COLO829 (cell line): ENCODE results near the gene CSF1.

Experiments used
- DNase-seq: peaks from one replicate; pipeline ENCODE4 v3.0.0; 2012; ENCODE audit warnings: low spot score

Gene CSF1

DNA sequence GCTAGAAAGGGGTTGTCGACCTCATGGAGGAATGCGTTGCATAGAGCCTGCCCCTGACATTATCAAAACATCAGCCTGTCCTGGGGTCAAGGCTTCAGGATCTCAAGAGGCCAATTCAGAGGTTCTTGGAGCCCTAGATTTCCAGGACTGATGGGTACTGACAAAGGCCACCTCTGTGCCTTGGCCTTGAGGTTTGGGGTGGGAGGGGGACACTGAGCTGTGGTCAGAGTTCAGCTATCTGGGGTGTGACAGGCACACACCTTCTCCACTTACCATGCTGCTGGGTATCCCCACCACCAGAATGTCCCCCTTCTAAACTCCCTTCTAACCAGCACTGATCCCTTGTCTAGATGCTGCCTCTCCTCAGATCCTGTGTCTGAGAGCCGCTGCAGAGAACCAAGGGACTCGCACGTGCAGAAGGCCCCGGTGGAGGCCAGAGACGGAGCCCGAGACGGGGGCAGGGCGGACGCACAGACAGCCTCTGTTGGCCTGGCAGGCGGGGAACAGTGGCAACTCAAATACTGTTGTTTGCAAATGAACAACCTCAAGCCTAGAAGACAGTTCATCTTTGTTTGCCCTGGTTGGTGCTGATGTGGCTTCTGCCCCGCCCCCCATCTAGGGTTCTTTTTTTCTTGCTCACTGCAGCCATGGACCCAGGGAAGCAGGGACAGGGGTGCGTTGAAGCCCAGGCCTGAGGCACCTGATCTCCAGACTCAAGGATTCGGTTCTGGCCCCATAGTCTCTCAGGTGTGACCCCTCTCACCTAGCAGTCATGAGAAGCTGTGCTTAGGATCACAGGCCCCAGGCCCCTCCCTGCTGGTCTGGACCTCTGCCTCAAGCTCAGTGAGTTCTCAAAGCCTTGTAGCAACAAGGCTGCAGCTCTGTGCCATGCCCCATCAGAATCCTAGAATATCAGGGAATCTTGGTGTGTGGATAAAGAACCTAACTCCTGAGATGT, 28.1 kb upstream of the CSF1 start:
- no peak for DNase-seq

DNA sequence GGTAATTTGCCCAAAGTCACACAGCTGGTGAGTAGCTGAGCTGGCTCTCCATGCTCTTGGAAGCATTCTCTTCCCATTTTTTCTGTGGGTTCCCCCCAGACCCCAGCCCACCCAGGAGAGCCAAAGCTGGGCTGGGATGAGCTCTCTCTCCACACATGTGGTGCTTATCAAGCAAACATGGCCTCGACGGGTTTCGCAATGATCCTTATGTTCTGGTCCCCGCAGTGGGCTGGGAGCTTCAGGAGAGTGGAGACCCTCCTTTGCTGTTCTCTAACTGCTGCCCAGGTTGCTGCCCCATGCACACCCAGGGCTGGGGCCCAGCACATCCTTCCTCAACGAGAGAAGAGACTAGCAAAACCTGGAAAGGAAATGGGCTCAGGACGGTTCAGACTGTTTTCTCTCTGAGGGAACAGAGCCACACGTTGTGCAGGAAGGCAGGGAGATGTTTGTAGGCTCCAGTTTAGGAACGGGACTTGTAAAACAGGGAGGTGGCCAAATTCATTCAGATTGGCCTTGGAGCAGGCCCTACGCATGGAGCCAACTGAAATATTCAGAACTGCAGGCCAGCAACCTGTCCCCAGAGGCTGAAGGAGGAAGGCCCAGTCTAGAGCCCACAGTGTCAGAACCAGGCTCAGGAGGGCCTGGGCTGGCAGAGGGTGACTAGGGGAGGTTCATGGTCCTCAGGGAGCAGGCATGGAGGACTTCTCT, 27.2 kb upstream of the CSF1 start:
- DNase-seq = no peak

DNA sequence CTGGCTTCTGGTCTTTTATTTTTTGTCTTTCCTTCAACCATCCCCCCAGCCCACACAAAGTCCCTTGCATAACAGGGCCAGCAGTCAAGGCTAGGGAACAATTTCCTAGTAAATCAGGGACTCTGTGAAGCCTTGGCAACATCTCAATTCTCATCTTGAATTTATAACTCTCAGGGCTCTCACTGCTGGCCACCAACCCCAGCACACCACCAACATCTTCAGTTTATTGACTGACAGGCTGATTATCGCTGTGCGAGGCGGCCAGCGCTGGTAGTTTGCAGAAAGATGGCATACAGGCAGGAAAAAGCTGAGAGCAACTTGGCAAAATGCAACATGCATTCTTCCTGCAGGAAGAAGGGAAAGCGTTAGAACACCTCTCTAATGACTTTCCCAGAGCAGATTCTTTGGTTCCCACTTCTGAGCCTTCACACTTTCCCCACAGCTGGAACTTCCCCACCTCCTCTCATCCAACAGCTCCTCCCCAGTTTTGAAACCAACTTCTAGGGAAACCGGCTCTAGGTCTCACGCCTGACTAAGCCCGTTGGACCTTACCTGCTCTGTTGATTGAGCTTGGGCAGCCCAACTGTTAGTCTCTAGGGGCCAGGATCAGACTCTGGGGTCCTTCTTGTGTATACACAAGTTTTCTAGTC, 26.3 kb upstream of the CSF1 start:
- no peak for DNase-seq

DNA sequence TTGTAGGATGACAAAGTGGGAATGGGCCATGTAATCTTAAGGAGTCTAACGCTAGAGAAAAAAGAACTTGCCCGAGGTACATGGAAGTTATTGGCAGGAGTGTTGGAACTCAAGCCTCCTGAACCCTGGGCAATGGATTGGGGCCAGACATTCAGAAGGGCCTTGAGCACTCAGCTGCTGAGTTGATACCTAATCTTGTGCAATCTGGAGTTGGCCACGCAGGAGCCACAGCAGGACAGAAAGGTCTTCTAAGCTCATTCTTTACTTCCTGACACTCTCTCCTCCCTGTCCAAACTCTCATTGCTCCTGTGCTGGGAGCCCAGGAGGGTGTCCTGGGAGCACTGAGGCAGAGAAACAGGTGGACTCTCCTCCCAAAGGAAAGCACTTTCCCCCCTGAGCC, 25.1 kb upstream of the CSF1 start:
- DNase-seq = no peak

DNA sequence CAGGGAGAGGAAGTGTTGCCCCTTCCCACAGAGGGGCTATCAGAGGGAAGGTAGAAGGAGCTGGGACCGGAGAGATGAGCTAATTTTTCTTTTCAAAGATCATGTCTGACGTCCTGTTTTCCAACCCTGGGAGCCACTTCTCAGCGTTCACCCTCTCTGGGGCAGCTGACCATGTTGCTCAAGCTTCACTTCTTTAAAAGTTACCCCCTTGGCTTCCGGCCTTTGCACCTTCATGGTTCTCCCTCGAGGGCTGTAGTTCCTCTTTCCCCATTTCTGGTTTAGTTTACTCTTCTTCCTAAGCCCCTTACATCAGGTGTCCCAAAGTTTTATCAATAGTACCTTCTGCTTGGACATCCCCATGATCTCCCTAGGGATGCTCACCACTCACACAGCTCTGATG, 23.8 kb upstream of the CSF1 start:
- DNase-seq = no peak

DNA sequence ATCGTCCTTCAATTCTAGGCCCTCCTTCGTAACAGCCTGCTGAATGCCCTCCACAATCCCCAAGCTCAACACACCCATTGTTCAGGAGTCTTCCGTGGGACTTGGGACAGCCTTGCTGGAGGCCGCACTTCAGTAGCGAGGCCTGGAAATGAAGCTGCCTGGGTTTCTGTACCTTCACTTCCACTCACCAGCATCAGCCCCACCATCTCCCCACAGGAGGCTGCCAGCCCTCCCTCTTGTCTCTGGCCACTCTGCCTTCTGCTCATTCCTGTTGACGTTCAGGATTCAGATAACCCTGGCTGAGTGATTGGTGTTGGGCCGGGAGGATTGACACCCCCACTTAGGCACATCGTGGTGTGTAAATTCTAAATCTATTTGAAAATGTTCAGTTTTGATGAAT, 23.4 kb upstream of the CSF1 start:
- no peak for DNase-seq

DNA sequence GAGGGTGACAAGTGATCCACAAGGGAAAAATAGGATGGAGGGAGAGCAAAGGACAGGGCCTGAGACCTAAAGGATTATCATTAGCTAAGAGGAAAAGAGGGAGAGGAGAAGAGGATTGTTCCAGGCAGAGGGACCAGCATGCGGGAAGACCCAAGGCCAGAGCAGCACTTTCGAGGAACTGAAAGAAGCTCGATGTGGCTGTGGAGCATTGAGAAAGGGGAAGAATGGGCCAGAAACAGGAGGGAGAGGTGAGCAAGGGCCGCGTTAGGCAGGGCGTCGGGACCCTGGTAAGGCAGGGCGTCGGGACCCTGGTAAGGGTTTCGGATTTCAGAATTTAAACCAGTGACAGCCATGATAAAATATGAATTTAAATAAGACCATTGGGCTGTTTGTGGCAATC, 22.8 kb upstream of the CSF1 start:
- DNase-seq = no peak

DNA sequence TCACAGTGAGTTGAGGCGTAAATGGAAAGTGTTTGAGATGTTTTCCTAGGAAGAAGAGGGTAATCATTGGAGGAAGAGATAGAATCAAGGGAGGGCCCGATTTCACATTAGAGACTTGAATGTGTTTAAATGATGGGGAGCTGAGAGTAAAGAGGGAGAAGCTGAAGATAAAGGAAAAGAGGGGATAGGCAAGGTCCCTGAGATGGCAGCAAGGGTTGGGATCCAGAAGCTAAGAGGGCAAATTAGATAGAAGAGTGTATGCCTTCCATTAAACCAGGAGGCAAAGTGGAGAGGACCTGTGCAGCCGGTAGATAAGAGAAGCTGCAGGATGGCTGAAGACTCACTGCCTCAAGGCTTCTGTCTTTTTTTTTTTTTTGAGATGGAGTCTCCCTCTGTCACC, 21.6 kb upstream of the CSF1 start:
- DNase-seq = no peak

DNA sequence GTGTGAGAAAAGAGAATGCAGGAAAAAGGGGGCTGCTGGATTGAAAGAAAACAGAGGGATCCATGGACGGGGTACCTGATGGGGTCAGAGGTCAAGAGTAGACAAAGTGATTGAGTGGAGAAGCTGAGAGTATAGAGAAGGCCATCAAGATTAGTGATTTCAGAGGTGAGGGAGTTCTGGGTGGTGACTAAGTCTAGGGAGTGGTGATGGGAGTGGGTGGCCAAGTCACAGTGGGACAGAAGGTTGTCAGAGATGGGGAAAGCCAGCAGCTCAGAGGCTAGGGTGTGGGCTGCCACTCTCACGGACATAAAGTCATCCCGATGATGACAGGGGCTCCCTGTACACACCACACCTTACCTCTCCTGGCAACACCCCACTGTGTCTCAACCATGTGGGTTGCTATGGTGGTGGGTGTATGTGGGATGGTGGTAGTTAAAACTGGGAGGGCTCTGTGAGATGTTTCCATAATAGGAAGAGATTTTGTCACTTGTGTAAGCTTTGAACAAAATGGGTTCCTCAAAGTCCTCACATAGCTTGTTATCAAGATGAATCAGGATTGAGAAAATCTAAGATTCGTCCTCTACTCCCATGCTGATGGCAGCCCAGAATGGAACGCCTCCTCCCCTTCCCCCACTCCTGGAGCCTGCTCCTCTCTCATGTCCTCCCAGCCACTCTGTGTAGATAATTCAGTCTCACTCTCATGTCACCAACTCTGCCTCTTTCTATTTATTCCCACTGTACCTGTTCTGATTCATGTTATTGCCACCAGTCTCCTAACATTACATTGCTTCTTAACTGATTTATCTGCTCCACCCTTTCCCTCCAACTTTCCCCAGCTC, 20.3 kb upstream of the CSF1 start:
- no peak for DNase-seq

DNA sequence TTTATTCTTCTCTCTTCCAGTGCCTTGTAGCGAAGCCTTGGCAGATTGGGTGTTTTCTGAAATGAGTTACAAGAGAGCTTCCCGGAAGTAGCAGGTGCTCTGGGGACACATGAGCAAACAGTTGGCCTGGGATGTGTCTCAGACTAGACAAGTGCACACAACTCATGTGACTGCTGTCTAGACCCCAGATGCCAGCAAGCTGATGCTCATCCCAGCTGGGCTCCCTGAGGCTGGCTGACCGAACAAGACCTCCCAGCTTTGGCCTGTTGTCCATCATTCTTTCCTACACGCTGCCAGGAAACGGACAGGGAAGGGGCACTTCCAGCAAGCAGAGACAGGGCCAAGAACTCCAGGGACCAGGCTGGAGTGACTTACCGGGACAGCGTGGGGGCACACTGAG, 18.7 kb upstream of the CSF1 start:
- DNase-seq = no peak

DNA sequence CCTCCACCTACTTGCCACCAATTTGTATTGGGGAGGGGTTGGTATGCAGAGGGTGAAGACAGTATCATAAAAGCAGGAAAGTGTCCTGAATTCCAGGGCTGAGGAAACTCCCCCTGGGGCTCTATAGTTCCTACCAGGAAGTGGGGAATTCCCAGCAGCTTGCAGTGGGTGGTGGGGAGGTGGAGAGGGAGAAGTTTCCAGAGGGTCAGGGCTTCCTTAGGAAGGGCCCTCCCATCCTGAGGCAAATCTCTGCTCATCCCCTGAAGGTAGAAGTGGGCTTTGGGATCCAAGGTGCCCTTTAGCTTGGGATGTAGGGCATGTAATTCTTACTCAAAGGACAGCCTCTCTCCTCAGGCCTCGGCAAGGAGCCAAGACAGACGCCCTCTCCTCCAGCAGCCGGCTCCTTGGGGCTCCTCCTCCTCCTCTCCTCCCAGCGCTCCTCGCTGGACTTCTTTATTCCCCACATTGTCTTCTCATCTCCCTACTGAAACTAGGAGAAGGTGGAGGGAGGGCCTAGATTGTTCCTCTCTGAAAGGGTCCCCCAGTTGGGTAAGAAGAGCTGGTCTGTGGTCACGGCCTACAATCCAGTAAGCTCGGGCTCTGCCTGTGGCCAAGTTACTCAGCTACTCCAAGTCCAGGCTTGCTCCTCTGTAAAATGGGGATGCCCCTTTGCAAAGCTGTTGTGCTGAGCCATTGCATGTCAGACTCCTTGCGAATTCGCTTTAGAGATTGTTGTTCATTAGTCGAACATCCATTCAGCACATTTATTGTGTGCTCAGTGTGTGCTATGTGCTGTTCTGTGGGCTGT, 17.9 kb upstream of the CSF1 start:
- no peak for DNase-seq

DNA sequence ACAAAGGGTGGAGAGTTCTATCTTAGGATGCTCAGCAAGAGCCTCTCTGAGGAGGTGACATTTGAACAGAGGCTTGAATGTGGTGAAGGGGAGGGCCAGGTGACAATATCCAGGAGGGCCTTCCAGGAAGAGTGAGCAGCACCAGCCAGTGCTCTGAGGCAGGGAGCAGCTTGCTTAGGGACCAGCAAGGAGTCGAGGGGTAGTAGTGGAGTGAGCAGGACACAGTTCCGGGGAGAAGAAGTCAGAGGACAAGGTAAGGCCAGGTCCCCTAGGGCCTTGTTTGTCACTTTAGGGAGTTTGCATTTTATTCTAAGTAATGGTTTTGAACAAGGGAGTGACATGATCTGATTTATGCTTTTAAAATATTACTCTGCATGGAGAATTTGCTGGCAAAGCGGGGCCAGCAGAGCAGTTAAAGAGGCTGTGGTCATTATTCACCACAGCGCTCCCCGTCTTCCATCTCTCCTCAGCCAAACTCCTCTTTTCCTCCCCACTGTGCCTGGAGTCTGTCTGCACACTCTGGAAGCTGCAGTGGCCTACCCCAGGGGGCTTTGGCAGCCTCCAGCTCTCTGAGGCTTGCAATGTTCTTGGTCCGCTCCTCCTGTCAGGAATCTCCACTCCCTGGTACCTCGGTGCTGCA, 17.0 kb upstream of the CSF1 start:
- DNase-seq = no peak

DNA sequence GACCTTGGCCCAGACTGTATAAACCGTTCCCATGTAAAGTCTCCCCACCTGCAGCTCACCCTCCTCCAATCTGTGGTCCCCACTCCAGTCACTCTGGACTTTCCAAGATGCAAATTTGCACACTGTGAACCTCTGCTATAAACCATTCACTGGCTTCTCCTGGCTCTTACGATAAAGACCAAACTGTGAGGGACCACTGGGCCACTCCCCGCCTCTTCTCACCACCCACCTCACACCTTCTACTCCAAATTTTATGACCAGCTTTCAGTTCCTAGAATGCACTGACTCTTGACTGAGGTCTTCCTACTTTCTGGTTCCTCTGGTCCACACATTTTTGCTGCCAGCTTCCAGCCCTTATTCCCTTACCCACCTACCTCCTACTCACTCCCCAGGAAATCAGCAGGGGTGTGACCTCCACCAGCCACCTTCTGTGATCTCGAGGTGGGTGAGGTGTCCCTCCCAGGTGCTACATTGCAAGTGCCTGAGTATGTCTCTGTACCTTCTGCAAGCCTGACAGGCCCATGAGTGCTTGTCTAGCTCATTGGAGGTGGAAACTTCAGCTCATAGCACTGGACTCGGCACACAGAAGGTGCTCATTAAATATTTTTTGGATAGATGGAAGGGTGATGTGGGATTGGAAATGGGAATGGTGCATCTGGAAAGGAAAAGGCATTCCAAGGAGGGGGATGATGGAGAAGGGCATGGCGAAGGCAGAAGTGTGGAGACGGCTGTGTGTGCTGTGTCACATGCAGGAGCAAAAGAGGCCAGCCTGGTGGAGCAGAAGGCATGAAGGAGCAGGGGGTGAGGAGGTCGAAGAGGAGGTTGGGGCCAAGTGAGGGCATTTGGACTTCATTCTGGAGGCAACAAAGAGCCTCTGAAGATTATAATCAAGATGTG, 15.6 kb upstream of the CSF1 start:
- no peak for DNase-seq

DNA sequence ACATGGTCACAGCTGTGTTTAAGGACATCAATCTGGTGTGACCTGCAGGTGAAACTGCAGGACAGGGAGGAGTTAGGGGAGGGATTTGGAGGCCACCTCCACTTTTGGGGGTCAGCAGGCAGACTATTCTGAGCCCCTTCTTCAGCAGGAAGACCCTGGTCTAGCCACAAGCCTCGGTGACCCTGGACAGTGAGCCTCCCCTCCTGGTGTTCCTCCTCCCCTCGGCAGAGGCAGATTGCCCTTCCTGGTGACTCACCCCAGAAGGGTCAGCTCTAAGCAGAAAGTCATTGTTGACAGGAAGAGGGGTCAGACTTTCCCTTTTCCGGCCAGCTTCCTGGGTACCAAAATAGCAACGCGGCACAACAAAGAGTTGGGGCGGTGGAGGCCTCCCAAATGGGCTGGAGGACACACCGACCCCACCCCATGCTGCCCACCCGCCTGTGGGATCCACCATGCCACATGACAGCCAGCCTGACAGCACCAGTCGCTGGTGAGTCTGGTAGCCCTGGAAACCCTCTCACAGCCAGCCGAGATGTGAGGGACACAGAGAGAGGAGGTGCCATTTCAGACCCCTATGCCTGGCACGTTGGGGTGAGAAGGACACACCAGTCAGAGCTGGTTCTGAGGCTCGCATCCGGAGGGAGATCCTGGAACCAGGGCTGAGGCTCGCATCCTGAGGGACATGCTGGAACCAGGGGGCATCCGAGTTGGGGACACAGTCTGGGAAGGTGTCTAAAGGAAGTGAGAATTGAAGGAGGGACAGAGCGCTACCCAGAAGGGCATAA, 14.7 kb upstream of the CSF1 start:
- DNase-seq = peak; percentile 60

DNA sequence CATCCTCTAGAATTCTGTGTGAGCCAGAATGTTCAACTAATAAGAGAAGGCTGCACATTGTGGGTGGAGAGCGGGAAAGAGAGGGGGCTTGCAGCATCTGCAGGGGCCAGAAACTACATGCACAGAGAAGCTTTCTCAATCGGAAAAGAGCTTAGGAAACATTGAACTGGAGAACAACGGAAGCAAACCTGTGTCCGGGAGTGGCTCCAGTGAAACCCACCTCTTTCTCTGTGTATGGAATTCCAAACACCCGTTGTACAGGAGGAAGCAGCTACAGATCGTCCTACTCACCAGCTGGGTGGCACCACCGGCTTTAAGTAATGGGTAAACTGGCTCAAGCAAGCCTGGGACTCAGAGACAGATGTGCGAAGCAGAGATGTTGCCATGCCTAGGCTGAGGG, 14.0 kb upstream of the CSF1 start:
- no peak for DNase-seq

DNA sequence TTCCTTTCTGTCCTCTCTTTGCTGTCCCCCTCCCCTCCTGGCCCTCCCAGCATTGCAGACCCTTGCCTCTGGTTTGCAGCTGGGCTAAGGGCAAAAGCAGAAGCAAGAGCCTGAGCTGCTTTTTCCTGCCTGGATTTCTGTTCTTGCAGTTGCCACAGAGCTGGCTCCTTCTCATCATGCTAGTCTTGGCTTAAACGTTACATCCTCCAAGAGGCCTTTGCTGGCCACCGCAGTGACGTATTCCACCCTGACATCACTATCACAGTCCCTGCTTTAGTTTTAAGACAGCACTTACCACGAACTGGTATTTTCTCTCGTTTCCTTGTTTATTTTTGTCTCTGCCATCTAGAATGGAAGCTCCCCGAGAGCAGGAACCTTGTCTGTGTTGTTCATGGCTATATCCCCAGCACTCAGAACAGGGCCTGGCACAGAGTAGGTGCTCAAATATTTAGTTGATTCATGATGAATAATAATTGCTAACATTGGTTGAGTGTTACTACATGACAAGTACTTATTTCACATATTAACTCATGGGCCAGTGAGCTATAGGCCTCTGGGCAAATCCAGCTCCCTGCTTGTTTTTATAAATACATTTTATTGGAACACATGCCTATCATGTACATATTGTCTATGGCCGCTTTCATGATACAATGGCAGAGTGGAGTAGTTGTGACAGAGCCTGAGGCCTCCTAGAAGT, 13.2 kb upstream of the CSF1 start:
- no peak for DNase-seq

DNA sequence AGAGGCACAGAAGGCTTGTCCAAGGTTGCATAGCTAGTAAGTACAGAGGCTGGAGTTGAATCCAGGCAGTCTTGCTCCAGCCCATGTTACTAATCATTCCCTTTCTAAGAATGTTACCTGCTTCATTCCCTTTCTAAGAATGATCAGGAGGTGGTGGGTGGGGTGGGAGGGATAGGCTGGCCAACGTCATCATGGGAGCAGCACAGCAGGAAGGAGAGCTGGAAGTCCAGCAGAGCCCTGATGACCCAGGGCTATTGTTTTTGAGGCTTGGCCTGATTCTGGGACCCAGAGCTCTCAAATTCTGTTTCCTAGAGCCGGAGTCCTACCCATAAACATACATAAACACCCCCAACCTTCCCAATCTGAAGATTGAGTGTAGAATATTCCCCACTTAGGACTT, 11.8 kb upstream of the CSF1 start:
- no peak for DNase-seq

DNA sequence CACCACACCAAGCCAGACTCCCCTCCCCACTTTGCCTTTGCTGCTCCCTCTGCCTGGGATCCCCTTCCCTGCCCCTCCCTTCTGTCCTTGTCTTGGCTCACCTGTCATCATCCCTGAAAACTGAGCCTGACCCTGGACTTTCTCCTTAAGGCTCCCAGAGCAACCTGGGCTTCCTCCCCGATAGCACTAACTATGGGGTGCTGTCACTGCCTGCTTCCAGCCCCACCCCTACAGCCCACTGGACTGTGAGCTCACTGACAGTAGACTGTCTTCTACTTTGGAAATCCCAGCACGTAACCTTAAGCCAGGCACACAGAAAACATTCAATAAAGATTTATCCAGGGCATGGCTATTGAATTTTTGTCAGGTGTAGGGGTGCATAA, 9.5 kb upstream of the CSF1 start:
- no peak for DNase-seq
